ENCODE measurements around the gene GSTM3. TPM values are rescaled to one million over a fixed set of nuclear protein-coding genes. Genes with fewer than 3 reads are reported as not detected.

Gene GSTM3
- total and polyA plus RNA-seq, 9 of the 15 experiments (the other 6 are each of a cell fraction or from before 2014, with no cell fraction given), result 3.9 to 24.5 (median 9.4) TPM

DNA sequence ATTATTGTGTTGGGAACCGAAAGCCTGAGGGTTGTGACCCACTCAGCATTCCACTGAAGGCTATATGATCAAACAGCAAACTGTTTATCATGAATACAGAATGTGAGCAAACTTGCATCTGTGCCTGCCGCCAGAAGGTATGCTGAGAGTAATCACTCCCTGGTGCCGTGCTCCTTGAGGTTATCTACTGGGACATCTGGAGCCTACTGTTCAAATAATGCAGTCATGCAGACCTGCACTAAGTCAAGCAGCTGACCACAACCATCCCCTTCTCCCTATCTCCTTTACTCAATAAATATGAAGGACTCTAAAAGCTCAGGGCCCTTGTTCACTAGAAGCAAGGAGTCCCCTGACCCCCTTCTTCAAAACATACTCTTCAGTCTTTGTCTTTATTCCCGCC lies 15.3 kb downstream of the GSTM3 start (continued):
- TF ChIP-seq, protein P1, sequence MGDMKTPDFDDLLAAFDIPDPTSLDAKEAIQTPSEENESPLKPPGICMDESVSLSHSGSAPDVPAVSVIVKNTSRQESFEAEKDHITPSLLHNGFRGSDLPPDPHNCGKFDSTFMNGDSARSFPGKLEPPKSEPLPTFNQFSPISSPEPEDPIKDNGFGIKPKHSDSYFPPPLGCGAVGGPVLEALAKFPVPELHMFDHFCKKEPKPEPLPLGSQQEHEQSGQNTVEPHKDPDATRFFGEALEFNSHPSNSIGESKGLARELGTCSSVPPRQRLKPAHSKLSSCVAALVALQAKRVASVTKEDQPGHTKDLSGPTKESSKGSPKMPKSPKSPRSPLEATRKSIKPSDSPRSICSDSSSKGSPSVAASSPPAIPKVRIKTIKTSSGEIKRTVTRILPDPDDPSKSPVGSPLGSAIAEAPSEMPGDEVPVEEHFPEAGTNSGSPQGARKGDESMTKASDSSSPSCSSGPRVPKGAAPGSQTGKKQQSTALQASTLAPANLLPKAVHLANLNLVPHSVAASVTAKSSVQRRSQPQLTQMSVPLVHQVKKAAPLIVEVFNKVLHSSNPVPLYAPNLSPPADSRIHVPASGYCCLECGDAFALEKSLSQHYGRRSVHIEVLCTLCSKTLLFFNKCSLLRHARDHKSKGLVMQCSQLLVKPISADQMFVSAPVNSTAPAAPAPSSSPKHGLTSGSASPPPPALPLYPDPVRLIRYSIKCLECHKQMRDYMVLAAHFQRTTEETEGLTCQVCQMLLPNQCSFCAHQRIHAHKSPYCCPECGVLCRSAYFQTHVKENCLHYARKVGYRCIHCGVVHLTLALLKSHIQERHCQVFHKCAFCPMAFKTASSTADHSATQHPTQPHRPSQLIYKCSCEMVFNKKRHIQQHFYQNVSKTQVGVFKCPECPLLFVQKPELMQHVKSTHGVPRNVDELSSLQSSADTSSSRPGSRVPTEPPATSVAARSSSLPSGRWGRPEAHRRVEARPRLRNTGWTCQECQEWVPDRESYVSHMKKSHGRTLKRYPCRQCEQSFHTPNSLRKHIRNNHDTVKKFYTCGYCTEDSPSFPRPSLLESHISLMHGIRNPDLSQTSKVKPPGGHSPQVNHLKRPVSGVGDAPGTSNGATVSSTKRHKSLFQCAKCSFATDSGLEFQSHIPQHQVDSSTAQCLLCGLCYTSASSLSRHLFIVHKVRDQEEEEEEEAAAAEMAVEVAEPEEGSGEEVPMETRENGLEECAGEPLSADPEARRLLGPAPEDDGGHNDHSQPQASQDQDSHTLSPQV (IDR thresholded peaks at IDR 0.05), result no peak
- TF ChIP-seq ARNT (IDR thresholded peaks at IDR 0.05) (peak in 1 of 2 experiments; percentile 70; a peak in 1 of 4 replicates), ADNP (tag; IDR thresholded peaks at IDR 0.05) (0 out of 2 replicates have a peak, but pooled peaks have one; percentile 65), U2AF2 (optimal IDR thresholded peaks at IDR 0.05; ENCODE audit: low read depth, low read length) (no peak), HDAC2 (IDR thresholded peaks at IDR 0.05) (peak; percentile 74; the same call in 1 of the 2 replicates), CBFA2T3 (IDR thresholded peaks at IDR 0.05) (peak; percentile 96), SMARCC2 (IDR thresholded peaks at IDR 0.05; ENCODE audit: low read depth) (peak; percentile 84), MTA1 (IDR thresholded peaks at IDR 0.05; ENCODE audit: borderline replicate concordance) (peak; percentile 53; the same call in 1 of the 2 replicates), NFIC (IDR thresholded peaks at IDR 0.05) (peak; percentile 76), HNRNPLL (IDR thresholded peaks at IDR 0.05; ENCODE audit: low read depth, low read length, poor library complexity, severe bottlenecking) (no peak), FOXM1 (IDR thresholded peaks at IDR 0.05; ENCODE audit: low read depth) (peak; percentile 90), FOXM1 (CRISPR knock-in tag; IDR thresholded peaks at IDR 0.05; ENCODE audit: low read depth) (no peak)
- TF ChIP-seq, protein P2, sequence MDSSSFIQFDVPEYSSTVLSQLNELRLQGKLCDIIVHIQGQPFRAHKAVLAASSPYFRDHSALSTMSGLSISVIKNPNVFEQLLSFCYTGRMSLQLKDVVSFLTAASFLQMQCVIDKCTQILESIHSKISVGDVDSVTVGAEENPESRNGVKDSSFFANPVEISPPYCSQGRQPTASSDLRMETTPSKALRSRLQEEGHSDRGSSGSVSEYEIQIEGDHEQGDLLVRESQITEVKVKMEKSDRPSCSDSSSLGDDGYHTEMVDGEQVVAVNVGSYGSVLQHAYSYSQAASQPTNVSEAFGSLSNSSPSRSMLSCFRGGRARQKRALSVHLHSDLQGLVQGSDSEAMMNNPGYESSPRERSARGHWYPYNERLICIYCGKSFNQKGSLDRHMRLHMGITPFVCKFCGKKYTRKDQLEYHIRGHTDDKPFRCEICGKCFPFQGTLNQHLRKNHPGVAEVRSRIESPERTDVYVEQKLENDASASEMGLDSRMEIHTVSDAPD (CRISPR knock-in tag; IDR thresholded peaks at IDR 0.05), result no peak
- TF ChIP-seq, protein P3, sequence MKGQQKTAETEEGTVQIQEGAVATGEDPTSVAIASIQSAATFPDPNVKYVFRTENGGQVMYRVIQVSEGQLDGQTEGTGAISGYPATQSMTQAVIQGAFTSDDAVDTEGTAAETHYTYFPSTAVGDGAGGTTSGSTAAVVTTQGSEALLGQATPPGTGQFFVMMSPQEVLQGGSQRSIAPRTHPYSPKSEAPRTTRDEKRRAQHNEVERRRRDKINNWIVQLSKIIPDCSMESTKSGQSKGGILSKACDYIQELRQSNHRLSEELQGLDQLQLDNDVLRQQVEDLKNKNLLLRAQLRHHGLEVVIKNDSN (CRISPR knock-in tag; IDR thresholded peaks at IDR 0.05), result 0 out of 2 replicates have a peak, but pooled peaks have one; percentile 22
- TF ChIP-seq, protein P4, sequence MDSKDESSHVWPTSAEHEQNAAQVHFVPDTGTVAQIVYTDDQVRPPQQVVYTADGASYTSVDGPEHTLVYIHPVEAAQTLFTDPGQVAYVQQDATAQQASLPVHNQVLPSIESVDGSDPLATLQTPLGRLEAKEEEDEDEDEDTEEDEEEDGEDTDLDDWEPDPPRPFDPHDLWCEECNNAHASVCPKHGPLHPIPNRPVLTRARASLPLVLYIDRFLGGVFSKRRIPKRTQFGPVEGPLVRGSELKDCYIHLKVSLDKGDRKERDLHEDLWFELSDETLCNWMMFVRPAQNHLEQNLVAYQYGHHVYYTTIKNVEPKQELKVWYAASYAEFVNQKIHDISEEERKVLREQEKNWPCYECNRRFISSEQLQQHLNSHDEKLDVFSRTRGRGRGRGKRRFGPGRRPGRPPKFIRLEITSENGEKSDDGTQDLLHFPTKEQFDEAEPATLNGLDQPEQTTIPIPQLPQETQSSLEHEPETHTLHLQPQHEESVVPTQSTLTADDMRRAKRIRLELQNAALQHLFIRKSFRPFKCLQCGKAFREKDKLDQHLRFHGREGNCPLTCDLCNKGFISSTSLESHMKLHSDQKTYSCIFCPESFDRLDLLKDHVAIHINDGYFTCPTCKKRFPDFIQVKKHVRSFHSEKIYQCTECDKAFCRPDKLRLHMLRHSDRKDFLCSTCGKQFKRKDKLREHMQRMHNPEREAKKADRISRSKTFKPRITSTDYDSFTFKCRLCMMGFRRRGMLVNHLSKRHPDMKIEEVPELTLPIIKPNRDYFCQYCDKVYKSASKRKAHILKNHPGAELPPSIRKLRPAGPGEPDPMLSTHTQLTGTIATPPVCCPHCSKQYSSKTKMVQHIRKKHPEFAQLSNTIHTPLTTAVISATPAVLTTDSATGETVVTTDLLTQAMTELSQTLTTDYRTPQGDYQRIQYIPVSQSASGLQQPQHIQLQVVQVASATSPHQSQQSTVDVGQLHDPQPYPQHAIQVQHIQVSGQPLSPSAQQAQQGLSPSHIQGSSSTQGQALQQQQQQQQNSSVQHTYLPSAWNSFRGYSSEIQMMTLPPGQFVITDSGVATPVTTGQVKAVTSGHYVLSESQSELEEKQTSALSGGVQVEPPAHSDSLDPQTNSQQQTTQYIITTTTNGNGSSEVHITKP (IDR thresholded peaks at IDR 0.05; ENCODE audit: partially characterized antibody), result no peak
- TF ChIP-seq, protein P5, sequence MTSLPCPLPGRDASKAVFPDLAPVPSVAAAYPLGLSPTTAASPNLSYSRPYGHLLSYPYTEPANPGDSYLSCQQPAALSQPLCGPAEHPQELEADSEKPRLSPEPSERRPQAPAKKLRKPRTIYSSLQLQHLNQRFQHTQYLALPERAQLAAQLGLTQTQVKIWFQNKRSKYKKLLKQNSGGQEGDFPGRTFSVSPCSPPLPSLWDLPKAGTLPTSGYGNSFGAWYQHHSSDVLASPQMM (CRISPR knock-in tag; IDR thresholded peaks at IDR 0.05), result no peak
- TF ChIP-seq, protein P6, sequence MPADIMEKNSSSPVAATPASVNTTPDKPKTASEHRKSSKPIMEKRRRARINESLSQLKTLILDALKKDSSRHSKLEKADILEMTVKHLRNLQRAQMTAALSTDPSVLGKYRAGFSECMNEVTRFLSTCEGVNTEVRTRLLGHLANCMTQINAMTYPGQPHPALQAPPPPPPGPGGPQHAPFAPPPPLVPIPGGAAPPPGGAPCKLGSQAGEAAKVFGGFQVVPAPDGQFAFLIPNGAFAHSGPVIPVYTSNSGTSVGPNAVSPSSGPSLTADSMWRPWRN (IDR thresholded peaks at IDR 0.05; ENCODE audit: low read depth), result peak; percentile 93
